ENCODE measurements around the gene SPOCK3.
"Not testable (repeated sequence)": the region's sequence is repeated elsewhere in the genome, so short reads cannot be mapped to it uniquely, and the experiment has no call there.

- not testable (repeated sequence) for TF ChIP-seq CTCF, POLR2AphosphoS5 (IDR thresholded peaks at IDR 0.05)
Measured at GRCh38 chr4:167281545-167281944, 47.3 kb upstream of the SPOCK3 start.

All from prostate gland (tissue), 2 donors.